Nephron progenitor cell (in vitro differentiated cells): ENCODE measurements around the gene AP5S1.

ENCODE experiments used
- DNase-seq: peaks from one replicate; pipeline ENCODE4 v3.0.0; 2021
- H3K27ac Mint-ChIP-seq: 2 replicates; pipeline ENCODE4 v1.8.0; 2021; ENCODE audit warnings: mild to moderate bottlenecking, moderate library complexity, mixed read lengths
- H3K27me3 Mint-ChIP-seq: 2 replicates; pipeline ENCODE4 v1.8.0; 2021; ENCODE audit warnings: mild to moderate bottlenecking, low read depth, mixed read lengths; ENCODE audit not compliant: poor library complexity
- H3K36me3 Mint-ChIP-seq: 2 replicates; pipeline ENCODE4 v1.8.0; 2021; ENCODE audit warnings: low read depth, mixed read lengths
- H3K4me1 Mint-ChIP-seq: 2 replicates; pipeline ENCODE4 v1.8.0; 2021; ENCODE audit warnings: mixed read lengths
- H3K4me3 Mint-ChIP-seq: 2 replicates; pipeline ENCODE4 v1.8.0; 2021; ENCODE audit warnings: mild to moderate bottlenecking, moderate library complexity, mixed read lengths
- H3K9me3 Mint-ChIP-seq: 2 replicates; pipeline ENCODE4 v1.8.0; 2021; ENCODE audit warnings: mild to moderate bottlenecking, moderate library complexity, mixed read lengths
- TF ChIP-seq, protein P1 (sequence below): fragments of 200-600 bp; sonication (generic); IDR thresholded peaks from 2 replicates; pipeline ENCODE4 v1.5.0; 2021; ENCODE audit warnings: antibody characterized with exemption

The AP5S1 gene

DNA sequence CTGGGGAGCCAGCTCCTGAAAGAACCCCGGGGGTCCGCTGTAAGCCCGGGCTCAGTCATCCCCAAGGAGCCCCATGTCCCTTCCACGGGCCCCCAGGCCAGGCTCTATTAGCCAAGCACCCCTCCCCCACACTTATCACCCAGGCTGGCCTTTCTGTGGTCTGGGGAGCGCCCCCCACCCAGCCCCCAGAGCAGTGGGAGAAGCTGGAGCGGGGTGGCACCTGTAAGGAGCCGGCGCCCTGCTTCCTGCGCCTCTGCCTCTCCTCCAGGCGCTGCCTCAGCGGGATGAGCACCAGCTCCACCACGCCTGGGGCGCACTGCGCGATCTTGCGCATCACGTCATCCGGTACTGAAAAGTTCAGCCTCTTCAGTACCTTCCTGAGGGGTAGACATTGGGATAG, 41.4 kb upstream of the AP5S1 start:
- Mint-ChIP-seq H3K9me3 (no peaks in the 10 kb centered on the region), H3K27ac (no peak overlapping the region), H3K4me1 (peaks cover 34% of the 10 kb centered on the region), H3K27me3 (peaks cover 69% of the 10 kb centered on the region), H3K36me3 (no peaks in the 10 kb centered on the region), H3K4me3 (peak overlapping the region; percentile 75)
- TF ChIP-seq, protein P1, sequence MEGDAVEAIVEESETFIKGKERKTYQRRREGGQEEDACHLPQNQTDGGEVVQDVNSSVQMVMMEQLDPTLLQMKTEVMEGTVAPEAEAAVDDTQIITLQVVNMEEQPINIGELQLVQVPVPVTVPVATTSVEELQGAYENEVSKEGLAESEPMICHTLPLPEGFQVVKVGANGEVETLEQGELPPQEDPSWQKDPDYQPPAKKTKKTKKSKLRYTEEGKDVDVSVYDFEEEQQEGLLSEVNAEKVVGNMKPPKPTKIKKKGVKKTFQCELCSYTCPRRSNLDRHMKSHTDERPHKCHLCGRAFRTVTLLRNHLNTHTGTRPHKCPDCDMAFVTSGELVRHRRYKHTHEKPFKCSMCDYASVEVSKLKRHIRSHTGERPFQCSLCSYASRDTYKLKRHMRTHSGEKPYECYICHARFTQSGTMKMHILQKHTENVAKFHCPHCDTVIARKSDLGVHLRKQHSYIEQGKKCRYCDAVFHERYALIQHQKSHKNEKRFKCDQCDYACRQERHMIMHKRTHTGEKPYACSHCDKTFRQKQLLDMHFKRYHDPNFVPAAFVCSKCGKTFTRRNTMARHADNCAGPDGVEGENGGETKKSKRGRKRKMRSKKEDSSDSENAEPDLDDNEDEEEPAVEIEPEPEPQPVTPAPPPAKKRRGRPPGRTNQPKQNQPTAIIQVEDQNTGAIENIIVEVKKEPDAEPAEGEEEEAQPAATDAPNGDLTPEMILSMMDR = no peak
- DNase-seq = no peak

DNA sequence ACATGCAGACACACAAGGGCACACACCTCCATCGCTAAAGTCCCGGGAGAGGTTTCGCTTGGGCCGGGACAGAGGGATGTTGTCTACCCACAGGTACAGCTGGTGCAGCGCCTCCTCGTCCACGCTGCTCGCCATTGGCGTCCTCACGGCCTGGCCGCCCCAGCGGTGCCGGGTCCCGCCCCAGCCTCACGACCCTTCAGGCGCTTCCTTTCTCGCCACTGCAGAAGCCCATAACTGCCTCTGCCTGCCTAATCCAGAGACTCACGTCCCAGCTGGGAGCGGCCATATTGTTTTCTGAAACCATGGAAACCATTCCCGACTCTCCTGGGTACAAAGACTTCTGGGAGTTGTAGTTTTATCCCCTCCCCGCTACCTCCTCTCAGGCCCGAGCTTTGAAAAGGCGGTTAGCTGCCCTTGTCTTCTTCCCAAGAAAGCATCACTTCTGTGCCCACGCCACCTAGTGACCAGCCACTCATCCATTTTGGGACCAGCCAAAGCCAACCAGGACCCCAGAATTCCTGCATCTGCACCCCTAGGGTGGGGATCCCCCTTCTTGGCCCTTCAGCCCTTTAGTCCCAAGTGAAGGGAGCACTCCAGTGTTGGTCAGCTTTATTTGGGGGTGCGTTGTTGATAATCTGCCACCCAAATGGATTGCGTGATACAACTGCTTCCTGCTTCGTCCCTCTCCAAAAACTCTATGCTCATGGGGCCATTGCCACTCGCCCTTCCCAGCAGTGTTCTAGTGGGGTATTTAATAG, 39.0 kb upstream of the AP5S1 start, which contains the start of gene SPEF1:
Gene SPEF1 (minus strand): TSS at position 296 of the 758 bp plus-strand sequence. CDS start 161 bp downstream, at position 135.
- Mint-ChIP-seq H3K4me1 (peaks cover 45% of the 10 kb centered on the region), H3K36me3 (peaks cover 6% of the 10 kb centered on the region)

DNA sequence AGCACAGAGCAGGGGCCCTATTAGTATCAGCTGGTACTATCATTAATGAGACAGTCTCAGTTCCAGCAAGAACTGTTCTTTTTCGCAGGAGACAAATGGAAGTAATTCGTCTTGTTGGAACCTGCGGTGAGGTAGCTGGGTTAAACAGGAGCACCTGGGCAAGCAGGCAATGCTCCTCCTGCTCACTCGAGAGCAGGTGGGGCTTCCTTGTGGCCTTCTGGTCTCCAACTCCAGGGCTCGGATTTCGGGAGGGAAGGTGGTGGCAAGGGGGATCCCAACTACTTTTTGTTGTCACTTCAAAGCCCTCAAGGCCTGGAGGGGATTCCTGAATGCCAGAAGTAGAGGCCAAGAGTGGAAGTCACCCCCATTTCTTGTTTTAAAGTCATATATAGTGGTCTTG, 37.8 kb upstream of the AP5S1 start:
- H3K4me1 Mint-ChIP-seq = peaks cover 37% of the 10 kb centered on the region
- no peaks in the 10 kb centered on the region for H3K9me3 Mint-ChIP-seq

More for the DNA sequence above, 39.0 kb upstream of the AP5S1 start, which contains the start of gene SPEF1:
- Mint-ChIP-seq H3K9me3 (no peaks in the 10 kb centered on the region), H3K27ac (no peak within 1 kb of the TSS), H3K27me3 (peaks cover 49% of the 10 kb centered on the region), H3K4me3 (peak within 1 kb of the TSS; percentile 74)
- DNase-seq = peak; percentile 73
- TF ChIP-seq, protein P1 = peak; percentile 26

DNA sequence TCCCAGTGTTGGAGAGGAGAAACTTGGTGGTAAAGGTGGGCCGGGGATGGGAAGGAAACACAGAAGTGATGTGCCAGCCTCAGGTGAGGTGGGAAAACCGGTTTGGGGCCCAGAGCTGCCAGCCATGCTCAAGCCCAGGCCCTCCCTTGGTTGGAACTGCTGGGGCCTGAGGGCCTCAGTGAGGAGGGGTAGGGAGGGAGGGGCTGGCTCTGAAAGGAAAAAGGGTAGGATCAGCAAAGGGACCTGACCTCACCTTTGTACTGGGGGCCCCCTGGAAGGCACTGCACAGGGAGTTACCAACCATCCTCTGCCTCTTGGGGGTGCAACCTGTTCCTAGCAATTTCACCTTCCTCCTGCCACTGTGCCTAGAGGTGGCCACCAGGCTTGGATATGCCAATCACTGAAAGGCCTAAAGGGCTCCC, 37.3 kb upstream of the AP5S1 start:
- Mint-ChIP-seq H3K36me3 (peaks cover 6% of the 10 kb centered on the region), H3K4me3 (no peak overlapping the region), H3K9me3 (no peaks in the 10 kb centered on the region), H3K4me1 (peaks cover 37% of the 10 kb centered on the region), H3K27ac (no peak overlapping the region), H3K27me3 (peaks cover 40% of the 10 kb centered on the region)
- no peak for DNase-seq
- TF ChIP-seq, protein P1 = no peak

More for the DNA sequence above, 37.8 kb upstream of the AP5S1 start:
- H3K36me3 Mint-ChIP-seq = peaks cover 6% of the 10 kb centered on the region
- no peak overlapping the region for H3K4me3 Mint-ChIP-seq
- peaks cover 40% of the 10 kb centered on the region for H3K27me3 Mint-ChIP-seq
- TF ChIP-seq, protein P1 = no peak
- no peak overlapping the region for H3K27ac Mint-ChIP-seq
- no peak for DNase-seq

DNA sequence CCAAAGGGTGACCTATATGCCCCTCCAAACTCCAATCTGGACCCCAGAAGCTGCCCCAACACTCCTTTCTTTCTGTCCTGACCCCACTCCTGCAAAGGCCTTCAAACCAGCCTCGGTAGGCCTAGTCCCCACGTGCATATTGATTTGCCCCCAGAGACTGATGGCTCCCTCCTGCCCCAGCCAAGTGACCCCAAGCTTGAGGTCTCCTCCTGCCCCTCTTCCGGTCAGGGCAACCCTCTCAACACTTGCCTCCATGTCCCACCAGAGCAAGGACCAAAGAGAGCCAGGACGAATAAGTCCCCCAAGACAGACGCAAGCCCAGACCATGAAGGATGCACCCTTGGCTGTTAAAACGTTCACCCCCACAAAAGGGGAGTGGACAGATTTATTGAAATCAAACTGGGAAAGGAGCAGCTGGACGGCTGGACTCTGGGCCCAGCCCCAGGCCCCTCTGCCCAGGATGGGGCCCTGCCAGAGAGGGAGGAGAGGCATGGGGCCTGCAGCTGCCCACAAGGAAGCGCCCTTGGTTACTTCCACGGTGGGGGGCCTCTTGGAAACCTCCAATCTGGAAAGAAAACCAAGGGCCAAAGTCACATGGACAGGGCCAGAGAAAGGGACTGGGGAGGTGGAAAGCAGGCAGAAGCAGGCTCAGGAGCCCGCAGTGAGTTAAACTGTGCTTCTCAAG, 36.7 kb upstream of the AP5S1 start:
- Mint-ChIP-seq H3K27me3 (peaks cover 40% of the 10 kb centered on the region), H3K36me3 (peaks cover 6% of the 10 kb centered on the region), H3K4me3 (peak overlapping the region; percentile 25), H3K4me1 (peaks cover 37% of the 10 kb centered on the region), H3K9me3 (no peaks in the 10 kb centered on the region), H3K27ac (no peak overlapping the region)
- TF ChIP-seq, protein P1 = no peak
- no peak for DNase-seq
